ENCODE results near the gene CFAP20. TPM values are rescaled to one million over a fixed set of nuclear protein-coding genes. Genes with fewer than 3 reads are reported as not detected.

The CFAP20 gene
- total RNA-seq, 1 experiment from 2014 or later, result 59.7 TPM

- ChIA-PET CTCF (interaction anchor here (1.9 kb wide), 1 partner anchor 12 kb away, joined by 4 read pairs; no protein-coding TSS in a partner anchor), RAD21 (ENCODE audit: low non-redundant PET in 1 of 2, low total read pairs in 2 of 2, uncharacterized antibody in 2 of 2, unreplicated experiment in 2 of 2) (no interaction called here), POLR2A (no interaction called here)
- no peaks in the 10 kb centered on the region for H3K9me3 ChIP-seq (ENCODE audit: control insufficient read depth in 1 of 2, insufficient read depth in 1 of 2, low read depth in 1 of 2, low read length in 2 of 2)
- intact Hi-C loops (cut with micrococcal nuclease), result no loop called here
- H3K4me3 ChIP-seq (replicated peaks in 1 of 2; ENCODE audit: low read depth in 1 of 2, low read length in 2 of 2), result no peak overlapping the region
- no peak for DNase-seq (ENCODE audit: low read depth, low spot score)
- H4K20me1 ChIP-seq (ENCODE audit: insufficient read depth), result peaks cover 12% of the 10 kb centered on the region; the same call in 1 of the 2 replicates
- no peak overlapping the region for H3K9ac ChIP-seq (ENCODE audit: low read length)
- peaks cover 25 to 26% of the 10 kb centered on the region in 2 experiments; a peak in 3 of 4 replicates for H3K36me3 ChIP-seq (ENCODE audit: control insufficient read depth in 1 of 2, insufficient read depth in 2 of 2, low read length in 2 of 2)
- peaks cover 3 to 8% of the 10 kb centered on the region in 2 experiments; a peak in 2 of 4 replicates for H3K4me1 ChIP-seq (ENCODE audit: control insufficient read depth in 1 of 2, insufficient read depth in 2 of 2, low read length in 2 of 2)
- no TSS peak for BruUV-seq (replicated peaks)
- no peak for TF ChIP-seq FOSL1 (IDR thresholded peaks at IDR 0.05; ENCODE audit: low read depth)
- TF ChIP-seq MAX (IDR thresholded peaks at IDR 0.05), result no peak
- no peak for TF ChIP-seq JUND (IDR thresholded peaks at IDR 0.05)
- H2AFZ ChIP-seq (ENCODE audit: low read depth, low read length, poor library complexity, severe bottlenecking), result no peak overlapping the region
- H3K27ac ChIP-seq (ENCODE audit: low read depth, low read length), result no peak overlapping the region
- peaks cover 76% of the 10 kb centered on the region for H3K79me2 ChIP-seq (ENCODE audit: insufficient read depth, low read length)
- H3K27me3 ChIP-seq (ENCODE audit: insufficient read depth, low read length), result no peaks in the 10 kb centered on the region
- H3K4me2 ChIP-seq (ENCODE audit: low read length), result no peak overlapping the region
- ATAC-seq, result no peak
- no peaks in the 10 kb centered on the region for H3K9me2 ChIP-seq (ENCODE audit: insufficient read depth)
Measured at GRCh38 chr16:58118801-58119508, 10.2 kb downstream of the CFAP20 start.

- ATAC-seq, result no peak
- Histone ChIP-seq H3K27me3 (ENCODE audit: insufficient read depth, low read length) (no peaks in the 10 kb centered on the region), H3K36me3 (ENCODE audit: control insufficient read depth in 1 of 2, insufficient read depth in 2 of 2, low read length in 2 of 2) (peaks cover 29 to 36% of the 10 kb centered on the region in 2 experiments; a peak in 3 of 4 replicates), H3K4me1 (ENCODE audit: control insufficient read depth in 1 of 2, insufficient read depth in 2 of 2, low read length in 2 of 2) (peaks cover 1 to 2% of the 10 kb centered on the region in 2 experiments; a peak in 2 of 4 replicates), H3K27ac (ENCODE audit: low read depth, low read length) (no peak overlapping the region), H2AFZ (ENCODE audit: low read depth, low read length, poor library complexity, severe bottlenecking) (no peak overlapping the region), H4K20me1 (ENCODE audit: insufficient read depth) (peaks cover 7% of the 10 kb centered on the region), H3K9ac (ENCODE audit: low read length) (no peak overlapping the region), H3K9me2 (ENCODE audit: insufficient read depth) (no peaks in the 10 kb centered on the region), H3K9me3 (ENCODE audit: control insufficient read depth in 1 of 2, insufficient read depth in 1 of 2, low read depth in 1 of 2, low read length in 2 of 2) (no peaks in the 10 kb centered on the region), H3K4me2 (ENCODE audit: low read length) (no peak overlapping the region), H3K4me3 (replicated peaks in 1 of 2; ENCODE audit: low read depth in 1 of 2, low read length in 2 of 2) (no peak overlapping the region), H3K79me2 (ENCODE audit: insufficient read depth, low read length) (peaks cover 56% of the 10 kb centered on the region)
- no peak for DNase-seq (ENCODE audit: low read depth, low spot score)
- ChIA-PET POLR2A (interaction anchor here (1.0 kb wide), 2 partner anchors 11 to 13 kb away, joined by 3 to 4 read pairs; partner anchors contain the start of gene CFAP20), CTCF (no interaction called here), RAD21 (ENCODE audit: low non-redundant PET in 1 of 2, low total read pairs in 2 of 2, uncharacterized antibody in 2 of 2, unreplicated experiment in 2 of 2) (no interaction called here)
- no peak for TF ChIP-seq FOSL1 (IDR thresholded peaks at IDR 0.05; ENCODE audit: low read depth)
- BruUV-seq (replicated peaks), result no TSS peak
- intact Hi-C loops (cut with micrococcal nuclease), result no loop called here
Measured at GRCh38 chr16:58116529-58116928, 12.7 kb downstream of the CFAP20 start.

Data from HCT116 (cell line).